ENCODE results near the gene OLAH.
"Not testable (repeated sequence)": the region's sequence is repeated elsewhere in the genome, so short reads cannot be mapped to it uniquely, and the experiment has no call there.

OLAH gene

DNA sequence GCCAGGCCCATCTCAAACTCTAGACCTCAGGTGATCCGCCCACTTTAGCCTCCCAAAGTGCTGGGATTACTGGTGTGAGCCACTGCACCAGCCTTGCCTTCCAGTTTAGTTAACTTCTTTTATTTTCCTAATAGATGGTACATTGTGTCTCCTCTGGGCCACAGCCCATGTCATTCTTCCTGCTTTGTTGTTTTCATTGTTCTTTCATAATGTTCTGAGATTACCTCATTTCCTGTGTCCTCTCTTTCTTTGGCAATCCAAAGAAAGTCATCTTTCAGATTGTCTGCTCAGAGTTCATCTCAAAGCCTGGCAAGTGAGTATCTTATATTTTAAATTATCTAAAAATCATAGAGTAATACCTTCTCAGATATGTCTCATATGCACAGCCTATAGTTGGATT is at the start of gene OLAH:
OLAH (plus strand) TSS at position 270 of the 400 bp plus-strand sequence. CDS start 3,346 bp downstream, outside the sequence.
- no peak for DNase-seq (ENCODE audit: low read depth in 2 of 2)

- no peak for DNase-seq (ENCODE audit: low read depth in 2 of 2)
Measured at GRCh38 chr10:14995964-14996565, 47.7 kb upstream of the OLAH start.

DNA sequence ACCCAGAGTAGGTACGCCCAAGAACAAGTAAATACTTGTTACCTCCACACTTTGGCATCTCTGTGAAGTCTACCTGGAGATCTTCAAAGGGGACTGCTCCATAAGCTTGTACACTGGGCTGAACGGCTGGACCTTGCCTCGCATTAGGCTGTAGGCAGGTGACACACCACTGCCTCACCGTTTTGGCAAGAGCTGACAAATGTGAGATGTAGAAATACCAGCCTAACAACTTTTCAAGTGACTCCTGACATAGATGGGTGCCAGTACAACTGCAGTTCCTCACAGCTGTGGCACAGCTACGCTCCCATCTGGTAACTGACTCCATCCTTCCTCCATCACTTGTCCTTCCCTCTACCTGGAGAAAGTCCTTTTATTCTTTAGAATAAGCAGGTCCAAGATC is 30.2 kb upstream of the OLAH start:
- DNase-seq (ENCODE audit: low read depth in 2 of 2): not testable (repeated sequence)

DNA sequence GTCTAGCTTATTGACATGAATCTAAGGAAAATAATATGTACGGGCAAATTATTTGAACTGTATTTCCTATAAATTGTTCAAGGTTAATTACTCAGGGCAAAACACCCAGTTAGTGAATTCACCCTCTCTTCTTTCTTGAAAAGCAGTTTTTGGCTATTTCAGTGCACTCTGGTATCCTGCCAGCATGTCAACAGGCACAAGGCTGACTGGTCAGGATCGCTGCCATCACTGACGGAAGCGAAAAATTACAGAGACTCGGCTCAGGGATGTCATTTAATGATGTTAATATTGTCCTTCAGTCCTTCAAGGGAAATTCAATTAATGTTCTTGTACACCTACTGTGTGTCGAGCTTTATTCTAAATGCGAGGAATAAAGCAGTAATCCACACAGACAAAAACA is 28.3 kb upstream of the OLAH start:
- no peak for DNase-seq (ENCODE audit: low read depth in 2 of 2)

- not testable (repeated sequence) for DNase-seq (ENCODE audit: low read depth in 2 of 2)
Measured at GRCh38 chr10:15020966-15021365, 22.8 kb upstream of the OLAH start.

- not testable (repeated sequence) for DNase-seq (ENCODE audit: low read depth in 2 of 2)
Measured at GRCh38 chr10:15023079-15023478, 20.7 kb upstream of the OLAH start.

DNA sequence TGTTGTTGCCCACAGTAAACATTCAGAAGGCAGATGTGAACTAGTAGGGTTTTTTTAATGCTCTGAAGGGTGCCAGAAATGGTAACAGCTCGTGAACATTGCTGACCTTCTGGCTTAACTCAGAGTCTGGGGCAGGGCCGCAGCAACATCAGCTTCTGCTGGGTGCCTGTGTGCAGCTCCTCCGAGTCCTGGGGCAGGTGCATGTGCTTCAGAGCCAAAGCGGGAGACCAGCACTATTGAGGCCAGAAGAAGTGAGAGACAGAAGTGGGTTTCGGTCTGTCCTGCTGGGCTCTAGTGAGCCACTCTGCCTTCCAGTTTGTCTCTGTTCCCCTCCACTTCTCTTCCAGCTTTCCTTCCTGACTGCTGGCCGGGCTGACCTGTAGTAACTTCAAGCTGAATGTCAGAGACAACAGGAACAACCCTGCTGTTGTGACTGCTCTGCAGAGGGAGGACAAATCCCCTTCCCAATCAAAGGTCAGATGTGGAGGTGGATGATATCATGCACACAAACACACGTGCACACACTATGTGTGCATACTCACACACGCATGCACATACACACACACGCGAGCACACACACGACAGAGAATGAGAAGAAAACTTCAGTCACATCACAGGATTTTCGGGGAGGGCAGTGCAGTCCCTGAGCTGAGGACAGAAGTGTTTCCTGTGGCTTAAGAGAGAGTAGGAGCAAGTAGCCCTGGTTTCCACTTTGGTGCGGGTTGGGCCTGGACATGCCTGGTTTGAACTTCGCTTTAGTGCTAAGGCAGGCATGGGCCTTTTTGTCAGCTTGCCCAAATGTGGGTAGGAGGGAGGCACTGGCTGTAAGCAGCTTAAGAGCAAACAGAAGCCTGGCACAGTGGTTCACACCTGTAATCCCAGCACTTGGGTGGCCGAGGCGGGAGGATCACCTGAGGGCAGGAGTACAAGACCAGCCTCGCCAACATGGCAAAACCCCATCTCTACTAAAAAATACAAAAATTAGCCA is 19.4 kb upstream of the OLAH start:
- not testable (repeated sequence) for DNase-seq (ENCODE audit: low read depth in 2 of 2)

DNA sequence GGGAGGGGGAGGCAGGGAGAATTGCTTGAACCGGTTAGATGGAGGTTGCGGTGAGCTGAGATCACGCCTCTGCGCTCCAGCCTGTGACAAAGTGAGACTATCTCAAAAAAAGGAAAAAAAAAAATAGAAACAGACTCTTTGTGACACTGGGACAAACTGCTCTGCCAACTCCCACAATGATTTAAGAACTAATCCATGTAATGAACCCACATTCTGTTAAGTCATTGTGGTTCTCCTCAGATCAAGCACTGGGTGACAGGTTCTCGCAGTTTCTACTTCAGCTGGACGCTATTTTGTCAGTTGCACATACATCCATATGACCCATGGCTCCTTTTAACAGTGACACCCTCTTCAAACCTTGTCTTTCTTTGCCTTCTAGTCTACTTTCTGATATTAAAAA is 18.7 kb upstream of the OLAH start:
- DNase-seq (ENCODE audit: low read depth in 2 of 2): not testable (repeated sequence)

GRCh38 chr10:15027741-15028140 is 16.0 kb upstream of the OLAH start:
- no peak for DNase-seq (ENCODE audit: low read depth in 2 of 2)

DNA sequence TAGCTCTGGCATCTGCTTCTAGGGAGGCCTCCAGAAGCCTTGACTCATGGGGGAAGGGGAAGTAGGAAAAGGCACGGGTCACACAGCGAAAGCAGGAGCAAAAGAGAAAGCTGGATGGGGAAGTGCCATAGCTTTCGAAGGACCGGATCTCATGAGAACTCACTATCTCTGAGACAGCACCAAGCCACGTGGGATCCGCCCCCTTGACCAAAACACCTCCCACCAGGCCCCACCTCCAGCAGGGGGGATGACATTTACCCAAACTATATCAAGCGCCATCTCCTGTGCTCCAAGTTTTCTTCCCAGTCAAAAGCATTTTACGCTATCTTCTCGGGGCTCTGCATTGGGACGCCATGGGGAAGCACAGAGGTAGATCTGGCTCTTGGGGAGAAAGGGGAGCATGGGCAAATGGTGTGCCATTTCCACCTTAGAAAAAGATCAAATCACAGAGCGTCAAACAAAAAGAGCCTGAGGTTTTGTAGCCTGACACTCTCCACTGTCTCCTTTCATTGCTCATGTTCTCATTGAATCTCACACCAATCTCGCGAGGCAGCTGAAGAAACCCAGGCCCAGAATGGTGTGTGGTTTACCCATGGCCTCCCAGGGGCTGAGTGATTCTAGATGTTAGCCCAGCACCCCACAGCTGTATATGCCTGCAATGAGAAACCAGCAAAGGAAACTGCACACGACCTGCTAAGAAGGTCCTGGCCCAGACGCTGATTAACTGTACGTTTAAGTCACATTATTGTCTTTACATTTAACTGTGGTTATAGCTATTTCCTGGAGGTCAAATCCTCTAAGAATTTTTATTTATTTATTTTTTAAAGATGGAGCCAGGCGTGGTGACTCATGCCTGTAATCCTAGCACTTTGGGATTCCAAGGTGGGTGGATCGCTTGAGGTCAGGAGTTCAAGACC is 8.1 kb upstream of the OLAH start:
- no peak for DNase-seq (ENCODE audit: low read depth in 2 of 2)

DNA sequence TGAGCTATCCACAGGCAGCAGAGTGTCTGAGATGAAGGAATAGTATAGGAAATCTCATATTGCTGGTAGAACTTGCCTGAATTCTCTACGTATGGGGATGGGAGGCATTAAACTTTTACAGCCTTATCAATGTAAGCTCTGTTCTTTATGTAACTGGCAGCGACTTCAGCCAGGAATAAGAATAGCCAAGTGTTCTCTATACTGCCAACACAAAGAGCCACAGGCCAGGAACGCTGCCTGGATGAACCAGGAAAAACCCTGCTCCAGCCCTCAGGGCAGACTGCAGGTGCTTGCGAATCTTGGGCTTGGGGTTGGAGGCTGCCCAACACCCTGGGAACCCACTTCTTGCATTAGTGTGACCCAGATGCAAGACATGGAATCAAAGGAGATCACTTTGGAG is 6.1 kb upstream of the OLAH start:
- no peak for DNase-seq (ENCODE audit: low read depth in 2 of 2)

GRCh38 chr10:15038416-15038815 is 5.3 kb upstream of the OLAH start:
- DNase-seq (ENCODE audit: low read depth in 2 of 2): no peak

DNA sequence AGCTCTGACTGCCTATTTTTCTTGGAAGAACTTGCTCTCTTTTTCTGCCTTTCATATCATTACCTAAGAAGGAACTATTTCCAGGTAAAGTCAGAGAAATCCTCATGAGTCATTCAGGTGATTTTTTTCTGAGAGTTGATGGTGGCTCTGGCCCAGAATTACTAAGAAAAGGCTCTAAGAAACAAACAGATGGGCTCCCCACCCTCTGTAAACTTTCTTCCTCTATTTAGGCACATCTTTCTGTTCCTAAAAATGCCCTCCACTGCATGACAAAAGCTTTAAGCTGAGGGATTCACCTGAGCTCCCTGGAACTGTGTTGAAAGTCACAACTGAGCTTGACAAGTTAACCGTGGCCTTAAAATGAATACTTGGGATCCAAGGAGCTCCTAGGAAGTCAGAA is 1.6 kb downstream of the OLAH start:
- no peak for DNase-seq (ENCODE audit: low read depth in 2 of 2)

DNA sequence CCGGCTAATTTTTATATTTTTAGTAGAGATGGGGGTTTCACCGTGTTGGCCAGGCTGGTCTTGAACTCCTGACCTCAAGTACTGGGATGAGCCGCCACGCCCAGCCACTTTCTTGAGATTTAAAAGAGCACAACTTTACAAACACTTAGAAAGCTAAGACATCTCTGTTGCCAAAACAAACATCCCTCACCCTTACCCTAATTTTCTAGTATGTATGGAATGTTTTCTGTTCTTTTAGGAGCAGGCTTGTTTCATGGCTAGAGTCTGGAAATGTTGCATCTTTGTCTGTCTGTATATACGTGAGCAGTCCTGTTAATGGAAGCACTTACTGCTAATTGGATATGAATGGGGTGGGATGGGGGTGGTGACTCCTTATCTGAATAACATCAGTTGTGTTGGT is 2.9 kb downstream of the OLAH start:
- no peak for DNase-seq (ENCODE audit: low read depth in 2 of 2)

DNA sequence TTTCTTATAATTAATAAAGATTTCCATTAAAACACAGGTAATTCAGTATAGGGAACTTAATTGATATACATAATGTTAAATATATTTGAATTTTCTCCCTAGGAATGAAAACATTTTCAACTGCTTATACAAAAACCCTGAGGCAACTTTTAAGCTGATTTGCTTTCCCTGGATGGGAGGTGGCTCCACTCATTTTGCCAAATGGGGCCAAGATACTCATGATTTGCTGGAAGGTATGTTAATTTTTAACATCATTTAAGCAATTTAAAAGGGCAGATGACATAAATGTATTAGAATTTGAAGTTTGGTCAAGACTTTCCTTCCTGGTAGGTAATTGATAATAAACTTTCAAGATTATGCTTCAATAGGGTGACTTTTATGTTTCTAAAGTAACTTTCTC is 5.8 kb downstream of the OLAH start:
- DNase-seq (ENCODE audit: low read depth in 2 of 2): no peak

DNA sequence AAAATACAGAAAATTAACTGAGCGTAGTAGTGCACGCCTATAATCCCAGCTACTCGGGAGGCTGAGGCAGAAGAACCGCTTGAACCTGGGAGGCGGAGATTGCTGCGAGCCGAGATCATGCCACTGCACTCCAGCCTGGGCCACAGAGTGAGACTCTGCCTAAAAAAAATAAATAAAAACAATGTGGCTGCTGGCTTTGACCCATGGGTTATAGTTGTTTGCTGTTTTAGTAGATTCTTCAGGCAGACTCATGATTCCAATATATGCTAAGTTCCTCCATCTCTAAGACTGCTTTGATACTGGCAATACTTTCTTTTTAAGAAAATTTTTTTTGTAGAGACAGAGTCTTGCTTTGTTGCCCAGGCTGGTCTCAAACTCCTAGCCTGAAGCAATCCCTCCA is 8.4 kb downstream of the OLAH start:
- DNase-seq (ENCODE audit: low read depth in 2 of 2): no peak

GRCh38 chr10:15053061-15053460 is 9.3 kb downstream of the OLAH start:
- DNase-seq (ENCODE audit: low read depth in 2 of 2): no peak

GRCh38 chr10:15058689-15059088 is 14.9 kb downstream of the OLAH start:
- no peak for DNase-seq (ENCODE audit: low read depth in 2 of 2)

DNA sequence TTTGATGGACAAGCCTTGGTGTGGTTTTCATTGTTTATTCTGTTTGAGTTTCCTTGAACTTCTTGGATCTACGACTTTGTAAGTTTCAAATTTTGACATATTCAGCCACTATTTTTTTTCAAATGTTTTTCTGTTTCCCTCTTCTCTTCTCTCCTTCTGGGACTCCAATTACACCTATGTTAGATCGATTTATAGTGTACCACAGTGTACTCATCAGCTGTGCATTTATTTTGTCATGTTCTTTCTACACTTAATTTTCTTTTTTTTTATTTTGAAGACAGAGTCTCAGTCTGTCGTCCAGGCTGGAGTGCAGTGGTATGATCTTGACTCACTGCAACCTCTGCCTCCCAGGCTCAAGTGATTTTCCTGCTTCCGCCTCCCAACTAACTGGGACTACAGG is 16.2 kb downstream of the OLAH start:
- DNase-seq (ENCODE audit: low read depth in 2 of 2): no peak

DNA sequence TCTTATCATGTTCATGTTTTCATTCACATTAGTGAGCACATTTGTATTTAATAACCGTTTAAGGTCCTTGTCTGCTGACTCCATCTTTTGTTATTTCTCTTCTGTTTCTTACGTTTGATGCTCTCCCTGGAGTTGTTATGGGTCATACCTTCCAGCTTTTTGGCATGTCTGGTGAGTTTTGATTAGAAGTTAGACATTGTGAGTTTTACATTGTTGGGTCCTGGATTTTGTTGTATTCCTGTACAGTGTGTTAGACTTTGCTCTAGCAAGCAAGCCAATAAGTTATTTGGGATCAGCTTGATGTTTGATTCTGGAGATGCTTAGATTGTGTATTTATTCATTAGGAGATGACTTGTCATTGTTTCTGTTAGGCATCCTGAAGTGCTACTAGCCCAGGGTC is 16.9 kb downstream of the OLAH start:
- no peak for DNase-seq (ENCODE audit: low read depth in 2 of 2)

GRCh38 chr10:15067154-15067553 is 23.4 kb downstream of the OLAH start:
- DNase-seq (ENCODE audit: low read depth in 2 of 2): no peak

DNA sequence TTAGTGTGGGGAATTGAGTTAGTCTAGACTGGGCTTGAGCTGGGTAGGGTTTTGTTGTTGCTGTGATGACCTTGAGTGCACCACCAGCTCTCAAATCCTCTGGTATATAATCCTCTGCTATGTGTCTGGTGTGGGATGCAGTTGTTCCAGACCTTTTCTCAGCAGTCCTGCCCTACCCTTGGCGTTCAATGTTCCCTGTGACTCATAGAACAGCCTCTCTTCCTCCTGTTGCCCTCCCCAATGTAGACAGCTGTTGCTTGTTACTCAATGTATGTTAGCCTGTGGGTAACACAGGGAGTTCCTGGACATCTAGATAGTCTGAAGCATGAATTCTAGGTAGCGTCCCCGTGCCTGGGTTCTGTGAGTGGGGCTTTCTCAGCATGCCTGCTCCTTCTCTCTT is 25.1 kb downstream of the OLAH start:
- no peak for DNase-seq (ENCODE audit: low read depth in 2 of 2)

All from stimulated activated CD8-positive, alpha-beta memory T cell treated with anti-CD3 and anti-CD28 coated beads, Interleukin-2, amount 100 ng/mL, for 1 hour (primary cell).